GM06990 (cell line): ENCODE measurements around the gene SWT1.
A peak's percentile ranks its signal among the peaks of the same experiment; 100 is the strongest.

Experiments used
- DNase-seq: peaks from one replicate; pipeline ENCODE4 v3.0.0-alpha.2; 2011; ENCODE audit not compliant: insufficient read length; ENCODE audit errors: extremely low read depth
- H3K27me3 ChIP-seq: replicated peaks from 2 replicates; pipeline ENCODE4 v1.6.0; 2011; ENCODE audit warnings: low read length; ENCODE audit not compliant: control insufficient read depth, insufficient read depth
- H3K36me3 ChIP-seq: 2 replicates; pipeline ENCODE4 v1.5.1; 2011; ENCODE audit warnings: low read length; ENCODE audit not compliant: control insufficient read depth, insufficient read depth
- H3K4me3 ChIP-seq: replicated peaks from 2 replicates; pipeline ENCODE4 v1.5.1; 2011; ENCODE audit warnings: low read depth, mild to moderate bottlenecking, control low read depth, low read length
- CTCF ChIP-seq: IDR thresholded peaks from 2 replicates; pipeline ENCODE4 v1.5.1; 2011; ENCODE audit warnings: low read length, control low read depth, mild to moderate bottlenecking, inconsistent platforms; ENCODE audit not compliant: insufficient read depth, poor library complexity, severe bottlenecking

The SWT1 gene

GRCh38 chr1:185314411-185314810 lies 157.4 kb downstream of the SWT1 start:
- H3K27me3 ChIP-seq: no peaks in the 10 kb centered on the region
- no peaks in the 10 kb centered on the region; the same call in 1 of the 2 replicates for H3K36me3 ChIP-seq
- no peak for TF ChIP-seq CTCF
- peak overlapping the region; percentile 93 for H3K4me3 ChIP-seq
- no peak for DNase-seq

- TF ChIP-seq CTCF: no peak
- Histone ChIP-seq H3K36me3 (no peaks in the 10 kb centered on the region; the same call in 1 of the 2 replicates), H3K4me3 (peak overlapping the region; percentile 93), H3K27me3 (no peaks in the 10 kb centered on the region)
- DNase-seq: no peak
These were observed 158.6 kb downstream of the SWT1 start for GRCh38 chr1:185315445-185316071.

GRCh38 chr1:185316163-185317033 lies 159.4 kb downstream of the SWT1 start:
- peak; percentile 91 for DNase-seq
- TF ChIP-seq CTCF: no peak
- peak overlapping the region; percentile 93 for H3K4me3 ChIP-seq
- no peaks in the 10 kb centered on the region for H3K27me3 ChIP-seq
- H3K36me3 ChIP-seq: no peaks in the 10 kb centered on the region

- Histone ChIP-seq H3K36me3 (no peaks in the 10 kb centered on the region), H3K4me3 (peak within 1 kb of the TSS; percentile 93), H3K27me3 (no peaks in the 10 kb centered on the region)
- TF ChIP-seq CTCF: peak; percentile 72
- peak; percentile 98 for DNase-seq
These were observed 160.3 kb downstream of the SWT1 start, which contains the start of gene IVNS1ABP for GRCh38 chr1:185317034-185317885. Gene IVNS1ABP, minus strand, starts transcription at chr1:185317243. Its CDS starts 7,750 bp downstream, at chr1:185309493.

GRCh38 chr1:185317886-185318310 lies 160.9 kb downstream of the SWT1 start:
- TF ChIP-seq CTCF: peak; percentile 13
- peak overlapping the region; percentile 71 for H3K4me3 ChIP-seq
- no peak for DNase-seq
- H3K27me3 ChIP-seq: no peaks in the 10 kb centered on the region
- H3K36me3 ChIP-seq: no peaks in the 10 kb centered on the region
